Activated CD8-positive, alpha-beta T cell treated with anti-CD3 and anti-CD28 coated beads for 36 hours (primary cell): ENCODE data around the gene NWD2. TPM values are rescaled to one million over a fixed set of nuclear protein-coding genes. Genes with fewer than 3 reads are reported as not detected.

Experiments
- ATAC-seq: fragments of 200-7000 bp; cut with Tn5 transposase; one replicate; pipeline ENCODE4 v1.10.0; 2021; ENCODE audit warnings: mild to moderate bottlenecking, moderate library complexity
- CTCF ChIA-PET: fragments of 350-600 bp; sonication (Branson Sonifier 250); formaldehyde crosslinking; loops from one replicate; lab custom pipeline; 2021; ENCODE audit warnings: antibody characterized with exemption; lab: Charles Lee
- POLR2A ChIA-PET: fragments of 350-600 bp; sonication (Branson Sonifier 250); formaldehyde crosslinking; loops from one replicate; lab custom pipeline; 2021; ENCODE audit warnings: antibody characterized with exemption; lab: Charles Lee
- DNase-seq: peaks from one replicate; pipeline ENCODE4 v3.0.0-alpha.2; 2020
- H3K27ac Mint-ChIP-seq: one replicate; pipeline ENCODE4 v1.8.0; 2021; ENCODE audit warnings: mild to moderate bottlenecking, mixed read lengths
- H3K27me3 Mint-ChIP-seq: one replicate; pipeline ENCODE4 v1.8.0; 2021; ENCODE audit warnings: mixed read lengths
- H3K36me3 Mint-ChIP-seq: one replicate; pipeline ENCODE4 v1.8.0; 2021; ENCODE audit warnings: low read depth, mixed read lengths
- H3K4me1 Mint-ChIP-seq: one replicate; pipeline ENCODE4 v1.8.0; 2021; ENCODE audit warnings: low read depth, mixed read lengths
- H3K4me3 Mint-ChIP-seq: one replicate; pipeline ENCODE4 v1.8.0; 2021; ENCODE audit warnings: mild to moderate bottlenecking, moderate library complexity, mixed read lengths
- H3K9me3 Mint-ChIP-seq: one replicate; pipeline ENCODE4 v1.8.0; 2021; ENCODE audit warnings: mixed read lengths
- CTCF ChIP-seq: fragments of 200-600 bp; IDR thresholded peaks from one replicate; pipeline ENCODE4 v1.8.0; 2022; ENCODE audit warnings: antibody characterized with exemption, mild to moderate bottlenecking
- intact Hi-C: fragments of 100-400 bp; cut with micrococcal nuclease; formaldehyde crosslinking; loops from one replicate; pipeline ENCODE4 v1.10.0; 2022
- total RNA-seq, 2 experiments: library from RNA; stranded (reverse); gene quantifications; one replicate each; pipeline ENCODE4 v1.2.3, GENCODE V29; 2021

The NWD2 gene
- total RNA-seq, 2 experiments from 2014 or later = not detected

GRCh38 chr4:37232315-37232714 is 12.2 kb upstream of the NWD2 start:
- no peaks in the 10 kb centered on the region for H3K4me1 Mint-ChIP-seq
- H3K4me3 Mint-ChIP-seq = no peak overlapping the region
- intact Hi-C loops = no loop called here
- H3K9me3 Mint-ChIP-seq = no peaks in the 10 kb centered on the region
- ChIA-PET POLR2A (no interaction called here), CTCF (no interaction called here)
- no peak overlapping the region for H3K27ac Mint-ChIP-seq
- no peak for ATAC-seq
- peaks cover 2% of the 10 kb centered on the region for H3K27me3 Mint-ChIP-seq
- DNase-seq = no peak
- TF ChIP-seq CTCF = no peak
- H3K36me3 Mint-ChIP-seq = no peaks in the 10 kb centered on the region

- no peak overlapping the region for H3K27ac Mint-ChIP-seq
- CTCF ChIA-PET = no interaction called here
- no peak for DNase-seq
- no peaks in the 10 kb centered on the region for H3K4me1 Mint-ChIP-seq
- no peak for TF ChIP-seq CTCF
- ATAC-seq = no peak
- intact Hi-C loops = no loop called here
- POLR2A ChIA-PET = no interaction called here
- no peaks in the 10 kb centered on the region for H3K36me3 Mint-ChIP-seq
- H3K9me3 Mint-ChIP-seq = no peaks in the 10 kb centered on the region
- peaks cover 3% of the 10 kb centered on the region for H3K27me3 Mint-ChIP-seq
- no peak overlapping the region for H3K4me3 Mint-ChIP-seq
Observed at GRCh38 chr4:37236165-37236564, 8.4 kb upstream of the NWD2 start.

- Mint-ChIP-seq H3K4me3 (no peak overlapping the region), H3K4me1 (no peaks in the 10 kb centered on the region), H3K27ac (no peak overlapping the region), H3K9me3 (no peaks in the 10 kb centered on the region), H3K27me3 (peaks cover 32% of the 10 kb centered on the region), H3K36me3 (no peaks in the 10 kb centered on the region)
- intact Hi-C loops = no loop called here
- TF ChIP-seq CTCF = no peak
- ATAC-seq = no peak
- ChIA-PET POLR2A (no interaction called here), CTCF (no interaction called here)
- no peak for DNase-seq
Observed at GRCh38 chr4:37241647-37242046, 2.9 kb upstream of the NWD2 start.

- ATAC-seq (no peak), DNase-seq (no peak)
- H3K27me3 Mint-ChIP-seq = peaks cover 32% of the 10 kb centered on the region
- H3K4me1 Mint-ChIP-seq = no peaks in the 10 kb centered on the region
- no peak overlapping the region for H3K4me3 Mint-ChIP-seq
- CTCF ChIA-PET = interaction anchor here (1.0 kb wide), 1 partner anchor 11 kb away, joined by 3 read pairs; no protein-coding TSS in a partner anchor
- H3K9me3 Mint-ChIP-seq = no peaks in the 10 kb centered on the region
- no peak for TF ChIP-seq CTCF
- no peak overlapping the region for H3K27ac Mint-ChIP-seq
- POLR2A ChIA-PET = no interaction called here
- intact Hi-C loops = no loop called here
- no peaks in the 10 kb centered on the region for H3K36me3 Mint-ChIP-seq
Observed at GRCh38 chr4:37243051-37243450, 1.5 kb upstream of the NWD2 start.

- ATAC-seq (no peak), DNase-seq (peak; percentile 5)
- ChIA-PET CTCF (interaction anchor here (1.0 kb wide), 1 partner anchor 10 kb away, joined by 3 read pairs; no protein-coding TSS in a partner anchor), POLR2A (interaction anchor here (0.6 kb wide), 1 partner anchor 11 kb away, joined by 3 read pairs; no protein-coding TSS in a partner anchor)
- Mint-ChIP-seq H3K27ac (no peak overlapping the region), H3K36me3 (no peaks in the 10 kb centered on the region), H3K4me3 (no peak overlapping the region), H3K9me3 (no peaks in the 10 kb centered on the region), H3K4me1 (no peaks in the 10 kb centered on the region), H3K27me3 (peaks cover 30% of the 10 kb centered on the region)
- intact Hi-C loops = no loop called here
- TF ChIP-seq CTCF = no peak
Observed at GRCh38 chr4:37243722-37244582, 591 bp upstream of the NWD2 start.
